HL-60 (cell line): ENCODE data around the gene CD99.

ENCODE experiments used
- REST ChIP-seq: IDR thresholded peaks from 2 replicates; pipeline ENCODE4 v1.6.1; 2012; ENCODE audit warnings: low read depth; ENCODE audit not compliant: insufficient replicate concordance
- TF ChIP-seq, protein P1 (sequence below): IDR thresholded peaks from one replicate; pipeline ENCODE4 v1.5.1; 2011; ENCODE audit warnings: low read length, control low read depth, inconsistent platforms; ENCODE audit not compliant: insufficient read depth

DNA sequence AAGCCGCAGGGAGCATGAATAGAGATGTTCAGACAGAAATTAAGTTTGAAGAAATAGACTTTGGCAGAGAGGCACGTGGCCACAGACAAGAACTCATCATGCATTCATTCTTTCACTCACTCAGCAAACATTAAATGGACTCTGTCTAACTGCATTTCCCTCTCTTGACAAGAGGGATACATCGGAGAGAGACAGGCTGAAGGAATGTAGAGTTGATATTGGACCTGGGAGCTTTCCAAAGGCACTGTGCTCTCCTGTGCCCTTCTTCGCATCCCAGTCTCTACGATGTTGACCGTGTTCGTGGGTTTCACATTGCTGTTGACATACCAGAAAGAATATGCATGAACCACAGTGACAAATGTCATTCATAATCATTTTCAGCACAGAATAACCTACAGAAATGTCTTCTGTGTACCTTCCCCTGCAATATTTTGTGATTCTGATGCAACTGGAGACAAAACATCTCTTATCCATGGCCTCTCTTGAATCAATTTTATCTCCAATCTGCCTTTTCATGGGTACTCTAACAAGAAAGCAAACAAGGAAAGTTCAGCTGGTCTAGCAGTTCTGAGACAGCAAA lies 34.7 kb upstream of the CD99 start:
- no peak for TF ChIP-seq REST
- TF ChIP-seq, protein P1, sequence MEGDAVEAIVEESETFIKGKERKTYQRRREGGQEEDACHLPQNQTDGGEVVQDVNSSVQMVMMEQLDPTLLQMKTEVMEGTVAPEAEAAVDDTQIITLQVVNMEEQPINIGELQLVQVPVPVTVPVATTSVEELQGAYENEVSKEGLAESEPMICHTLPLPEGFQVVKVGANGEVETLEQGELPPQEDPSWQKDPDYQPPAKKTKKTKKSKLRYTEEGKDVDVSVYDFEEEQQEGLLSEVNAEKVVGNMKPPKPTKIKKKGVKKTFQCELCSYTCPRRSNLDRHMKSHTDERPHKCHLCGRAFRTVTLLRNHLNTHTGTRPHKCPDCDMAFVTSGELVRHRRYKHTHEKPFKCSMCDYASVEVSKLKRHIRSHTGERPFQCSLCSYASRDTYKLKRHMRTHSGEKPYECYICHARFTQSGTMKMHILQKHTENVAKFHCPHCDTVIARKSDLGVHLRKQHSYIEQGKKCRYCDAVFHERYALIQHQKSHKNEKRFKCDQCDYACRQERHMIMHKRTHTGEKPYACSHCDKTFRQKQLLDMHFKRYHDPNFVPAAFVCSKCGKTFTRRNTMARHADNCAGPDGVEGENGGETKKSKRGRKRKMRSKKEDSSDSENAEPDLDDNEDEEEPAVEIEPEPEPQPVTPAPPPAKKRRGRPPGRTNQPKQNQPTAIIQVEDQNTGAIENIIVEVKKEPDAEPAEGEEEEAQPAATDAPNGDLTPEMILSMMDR: no peak
